Loucy (cell line): ENCODE results near the gene HSPA12B.

Experiments
- H2AFZ ChIP-seq: fragments of 200-600 bp; sonication (generic); 2 replicates; pipeline ENCODE4 v1.6.0; 2016; ENCODE audit warnings: antibody characterized with exemption, mild to moderate bottlenecking, low read length, moderate library complexity
- H3F3A ChIP-seq: fragments of 200-600 bp; 2 replicates; pipeline ENCODE4 v1.6.0; 2016; ENCODE audit warnings: antibody characterized with exemption, low read depth, mild to moderate bottlenecking
- H3K27me3 ChIP-seq: fragments of 200-600 bp; sonication (generic); 2 replicates; pipeline ENCODE4 v1.6.1; 2014; ENCODE audit warnings: low read length, mild to moderate bottlenecking; ENCODE audit not compliant: insufficient read depth, poor library complexity, severe bottlenecking
- H3K36me3 ChIP-seq: fragments of 200-600 bp; sonication (generic); 2 replicates; pipeline ENCODE4 v1.6.1; 2016; ENCODE audit warnings: low read length; ENCODE audit not compliant: insufficient read depth
- H3K4me1 ChIP-seq: fragments of 200-600 bp; sonication (generic); 2 replicates; pipeline ENCODE4 v1.5.1; 2014; ENCODE audit warnings: low read length, mild to moderate bottlenecking; ENCODE audit not compliant: insufficient read depth, poor library complexity, severe bottlenecking
- H3K4me2 ChIP-seq: fragments of 200-600 bp; sonication (generic); 2 replicates; pipeline ENCODE4 v1.6.0; 2014; ENCODE audit warnings: antibody characterized with exemption, low read length, low read depth, mild to moderate bottlenecking; ENCODE audit not compliant: poor library complexity, severe bottlenecking
- H3K4me3 ChIP-seq: fragments of 200-600 bp; sonication (generic); 2 replicates; pipeline ENCODE4 v1.5.1; 2014; ENCODE audit warnings: low read length, mild to moderate bottlenecking, mixed read lengths; ENCODE audit not compliant: poor library complexity, severe bottlenecking
- H3K79me2 ChIP-seq: fragments of 200-600 bp; sonication (generic); 2 replicates; pipeline ENCODE4 v1.6.1; 2014; ENCODE audit warnings: low read length; ENCODE audit not compliant: insufficient read depth
- H3K9ac ChIP-seq: fragments of 200-600 bp; sonication (generic); 2 replicates; pipeline ENCODE4 v1.6.0; 2014; ENCODE audit warnings: mild to moderate bottlenecking, low read depth, low read length, moderate library complexity; ENCODE audit not compliant: poor library complexity, severe bottlenecking
- H3K9me2 ChIP-seq: fragments of 200-600 bp; sonication (generic); replicated peaks from 2 replicates; pipeline ENCODE4 v1.6.1; 2016; ENCODE audit warnings: low read depth, low read length, mixed read lengths
- H3K9me3 ChIP-seq: fragments of 200-600 bp; sonication (generic); 2 replicates; pipeline ENCODE4 v1.6.1; 2014; ENCODE audit warnings: mild to moderate bottlenecking, antibody characterized with exemption, low read length, low read depth; ENCODE audit not compliant: insufficient read depth
- H4K20me1 ChIP-seq: fragments of 200-600 bp; sonication (generic); 2 replicates; pipeline ENCODE4 v1.6.0; 2014; ENCODE audit warnings: antibody characterized with exemption, low read length, mild to moderate bottlenecking; ENCODE audit not compliant: insufficient read depth, poor library complexity, severe bottlenecking
- CTCF ChIP-seq: fragments of 200-600 bp; sonication (generic); conservative IDR thresholded peaks from 2 replicates; pipeline ENCODE4 v1.5.1; 2014; ENCODE audit warnings: mild to moderate bottlenecking, antibody characterized with exemption, low read length
- EZH2phosphoT487 ChIP-seq: fragments of 200-600 bp; IDR thresholded peaks from 2 replicates; pipeline ENCODE4 v1.6.1; 2018; ENCODE audit warnings: antibody characterized with exemption, mild to moderate bottlenecking, moderate library complexity, borderline replicate concordance

HSPA12B gene

GRCh38 chr20:3686867-3687321 is 45.6 kb upstream of the HSPA12B start:
- Histone ChIP-seq H3K36me3 (no peaks in the 10 kb centered on the region), H3K9me3 (no peaks in the 10 kb centered on the region), H4K20me1 (no peaks in the 10 kb centered on the region), H3K27me3 (no peaks in the 10 kb centered on the region), H3K9me2 (no peaks in the 10 kb centered on the region), H3K4me3 (no peak overlapping the region), H3K4me1 (no peaks in the 10 kb centered on the region), H3K79me2 (no peaks in the 10 kb centered on the region), H3K4me2 (no peak overlapping the region), H2AFZ (no peak overlapping the region), H3K9ac (no peak overlapping the region), H3F3A (no peaks in the 10 kb centered on the region)
- TF ChIP-seq CTCF (no peak), EZH2phosphoT487 (no peak)

GRCh38 chr20:3687655-3688054 is 44.8 kb upstream of the HSPA12B start:
- no peak for TF ChIP-seq CTCF
- TF ChIP-seq EZH2phosphoT487 = no peak
- Histone ChIP-seq H3K4me2 (no peak overlapping the region), H3K79me2 (no peaks in the 10 kb centered on the region), H2AFZ (no peak overlapping the region), H4K20me1 (no peaks in the 10 kb centered on the region), H3K9ac (no peak overlapping the region), H3K9me3 (no peaks in the 10 kb centered on the region), H3F3A (no peaks in the 10 kb centered on the region), H3K36me3 (no peaks in the 10 kb centered on the region), H3K4me1 (no peaks in the 10 kb centered on the region), H3K27me3 (no peaks in the 10 kb centered on the region), H3K9me2 (no peaks in the 10 kb centered on the region), H3K4me3 (no peak overlapping the region)

- Histone ChIP-seq H3K36me3 (no peaks in the 10 kb centered on the region), H3K9me2 (no peaks in the 10 kb centered on the region), H3K9me3 (no peaks in the 10 kb centered on the region), H3K9ac (no peak overlapping the region), H3K4me3 (no peak overlapping the region), H3F3A (no peaks in the 10 kb centered on the region), H3K4me1 (no peaks in the 10 kb centered on the region), H4K20me1 (no peaks in the 10 kb centered on the region), H3K4me2 (no peak overlapping the region), H2AFZ (no peak overlapping the region), H3K27me3 (no peaks in the 10 kb centered on the region), H3K79me2 (no peaks in the 10 kb centered on the region)
- TF ChIP-seq CTCF = no peak
- TF ChIP-seq EZH2phosphoT487 = no peak
Measured at GRCh38 chr20:3689978-3690377, 42.5 kb upstream of the HSPA12B start.
